ENCODE data around the gene MOSPD3. TPM values are rescaled to one million over a fixed set of nuclear protein-coding genes. Genes with fewer than 3 reads are reported as not detected.

MOSPD3 gene
- total and polyA plus RNA-seq, 2 of the 8 experiments (the other 6 are each of a cell fraction or from before 2014, with no cell fraction given) = 20.7 to 21.4 TPM

DNA sequence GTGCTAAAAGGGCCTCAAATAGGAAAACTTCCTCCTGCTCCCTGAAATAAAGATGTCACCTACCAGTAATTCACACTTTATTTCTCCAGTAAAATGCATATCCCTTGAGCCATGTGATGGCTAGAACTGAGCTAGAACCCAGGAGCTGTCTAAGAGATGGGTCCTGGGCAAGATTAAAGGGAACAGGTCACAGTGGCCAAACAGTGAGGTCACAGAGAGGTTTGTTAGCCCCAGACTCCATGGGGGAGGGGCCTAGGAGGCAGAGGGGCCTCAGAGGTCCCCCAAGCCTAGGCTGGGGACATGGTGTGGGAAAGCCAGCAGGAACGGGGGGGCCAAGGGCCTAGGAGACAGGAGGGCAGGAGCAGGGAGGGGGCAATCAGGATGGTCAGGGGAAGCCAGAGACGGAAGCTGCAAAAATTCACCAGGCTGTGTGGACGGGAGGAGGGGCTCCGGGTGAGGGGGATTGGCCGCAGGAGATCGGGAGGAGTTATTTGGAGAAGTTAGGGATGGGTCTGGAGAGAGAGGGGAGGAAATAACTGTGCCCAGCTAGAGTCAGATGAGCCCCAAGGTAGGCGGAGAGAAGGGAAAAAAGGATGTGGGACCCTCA lies 22.9 kb upstream of the MOSPD3 start (continued):
- TF ChIP-seq, protein P1, sequence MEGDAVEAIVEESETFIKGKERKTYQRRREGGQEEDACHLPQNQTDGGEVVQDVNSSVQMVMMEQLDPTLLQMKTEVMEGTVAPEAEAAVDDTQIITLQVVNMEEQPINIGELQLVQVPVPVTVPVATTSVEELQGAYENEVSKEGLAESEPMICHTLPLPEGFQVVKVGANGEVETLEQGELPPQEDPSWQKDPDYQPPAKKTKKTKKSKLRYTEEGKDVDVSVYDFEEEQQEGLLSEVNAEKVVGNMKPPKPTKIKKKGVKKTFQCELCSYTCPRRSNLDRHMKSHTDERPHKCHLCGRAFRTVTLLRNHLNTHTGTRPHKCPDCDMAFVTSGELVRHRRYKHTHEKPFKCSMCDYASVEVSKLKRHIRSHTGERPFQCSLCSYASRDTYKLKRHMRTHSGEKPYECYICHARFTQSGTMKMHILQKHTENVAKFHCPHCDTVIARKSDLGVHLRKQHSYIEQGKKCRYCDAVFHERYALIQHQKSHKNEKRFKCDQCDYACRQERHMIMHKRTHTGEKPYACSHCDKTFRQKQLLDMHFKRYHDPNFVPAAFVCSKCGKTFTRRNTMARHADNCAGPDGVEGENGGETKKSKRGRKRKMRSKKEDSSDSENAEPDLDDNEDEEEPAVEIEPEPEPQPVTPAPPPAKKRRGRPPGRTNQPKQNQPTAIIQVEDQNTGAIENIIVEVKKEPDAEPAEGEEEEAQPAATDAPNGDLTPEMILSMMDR (IDR thresholded peaks at IDR 0.05; ENCODE audit: control extremely low read depth in 1 of 3, insufficient read depth in 1 of 3, low read depth in 1 of 3, low read length in 3 of 3) = no peak
- no peak for TF ChIP-seq GTF2F1 (IDR thresholded peaks at IDR 0.05; ENCODE audit: borderline replicate concordance, low read depth, low read length)
- TF ChIP-seq, protein P2, sequence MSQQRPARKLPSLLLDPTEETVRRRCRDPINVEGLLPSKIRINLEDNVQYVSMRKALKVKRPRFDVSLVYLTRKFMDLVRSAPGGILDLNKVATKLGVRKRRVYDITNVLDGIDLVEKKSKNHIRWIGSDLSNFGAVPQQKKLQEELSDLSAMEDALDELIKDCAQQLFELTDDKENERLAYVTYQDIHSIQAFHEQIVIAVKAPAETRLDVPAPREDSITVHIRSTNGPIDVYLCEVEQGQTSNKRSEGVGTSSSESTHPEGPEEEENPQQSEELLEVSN (IDR thresholded peaks at IDR 0.05) = no peak
- no peak for TF ChIP-seq CHD2 (IDR thresholded peaks at IDR 0.05; ENCODE audit: low read length)
- no peak for TF ChIP-seq ASH2L (IDR thresholded peaks at IDR 0.05; ENCODE audit: low read length)
- TF ChIP-seq EGR1 (IDR thresholded peaks at IDR 0.05; ENCODE audit: borderline replicate concordance, low read depth, low read length) = no peak
- TF ChIP-seq EZH2 (IDR thresholded peaks at IDR 0.05; ENCODE audit: low read depth, low read length, severe bottlenecking) = no peak
- no peak for TF ChIP-seq RXRA (IDR thresholded peaks at IDR 0.05; ENCODE audit: insufficient read depth, low read depth, low read length)
- TF ChIP-seq CREB1 (IDR thresholded peaks at IDR 0.05) = no peak
